ENCODE results near the gene MTG1.
"Not testable (repeated sequence)": the region's sequence is repeated elsewhere in the genome, so short reads cannot be mapped to it uniquely, and the experiment has no call there.

MTG1 gene

DNA sequence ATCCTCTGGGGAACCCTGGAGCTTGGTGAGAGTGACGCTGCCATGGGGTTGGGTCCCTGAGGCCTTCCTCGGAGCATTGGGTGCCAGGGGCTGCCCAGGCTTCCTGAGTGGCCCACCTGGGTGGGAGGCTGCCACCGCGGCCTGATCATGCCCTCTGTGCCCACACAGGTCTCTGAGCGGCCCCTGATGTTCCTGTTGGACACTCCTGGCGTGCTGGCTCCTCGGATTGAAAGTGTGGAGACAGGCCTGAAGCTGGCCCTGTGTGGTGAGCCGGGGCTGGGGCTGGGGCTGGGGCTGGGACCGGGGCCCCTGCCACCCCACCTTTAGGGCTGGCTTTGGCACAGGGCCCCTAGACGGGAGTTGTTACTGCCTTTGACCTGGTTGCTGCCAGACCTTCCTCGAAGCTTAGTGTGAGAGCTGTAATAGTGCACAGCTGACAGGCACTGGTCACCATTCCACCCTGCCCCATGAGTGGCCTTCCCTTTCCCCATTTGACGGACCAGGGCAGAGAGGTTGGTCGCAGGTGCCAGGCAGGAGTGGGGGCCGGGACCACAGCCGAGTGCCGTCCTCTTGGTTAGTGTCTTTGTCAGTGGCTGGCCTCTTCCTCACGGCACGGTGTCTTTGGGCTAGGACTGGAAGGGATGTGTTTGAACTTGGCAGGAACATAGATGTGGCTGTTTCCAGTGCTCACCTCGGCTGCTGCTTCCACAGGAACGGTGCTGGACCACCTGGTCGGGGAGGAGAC lies 8.2 kb downstream of the MTG1 start:
- no peak for DNase-seq

DNA sequence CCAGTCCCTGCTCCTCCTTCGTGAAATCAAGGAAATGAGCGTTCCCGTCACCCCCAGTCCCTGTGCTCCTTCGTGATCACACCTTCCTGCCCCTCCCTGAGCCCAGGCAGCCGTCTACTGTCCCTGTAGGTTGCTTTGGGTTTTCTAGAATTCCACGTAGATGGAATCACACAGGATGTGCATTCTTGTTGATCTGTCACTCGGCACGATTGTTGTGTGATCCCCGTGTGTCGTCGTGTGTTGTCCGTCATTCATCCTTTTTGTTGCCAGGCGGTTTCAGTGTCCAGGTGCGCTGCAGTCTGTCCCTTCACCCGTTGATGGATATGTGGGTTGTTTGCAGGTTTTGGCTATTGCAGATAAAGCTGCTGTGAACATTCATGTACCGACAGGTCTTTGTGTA lies 9.4 kb downstream of the MTG1 start:
- no peak for DNase-seq

DNA sequence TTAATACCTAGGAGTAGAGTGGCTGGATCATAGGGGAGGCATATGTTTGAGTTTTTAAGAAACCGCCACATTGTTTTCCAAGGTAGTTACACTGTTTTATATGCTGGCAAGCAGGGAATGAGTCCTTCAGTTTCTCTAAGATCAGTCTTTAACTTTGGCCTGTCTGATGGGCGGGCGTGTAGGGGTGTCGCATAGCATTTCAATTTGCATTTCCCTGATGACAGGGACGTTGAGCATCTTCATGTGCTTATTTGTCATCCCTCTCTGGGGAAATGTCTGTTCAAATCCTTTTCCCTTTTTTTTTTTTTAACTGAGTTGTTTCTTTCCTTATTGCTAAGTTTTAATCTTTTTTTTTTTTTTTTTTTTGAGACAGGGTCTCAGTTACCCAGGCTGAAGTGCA lies 9.8 kb downstream of the MTG1 start:
- no peak for DNase-seq

DNA sequence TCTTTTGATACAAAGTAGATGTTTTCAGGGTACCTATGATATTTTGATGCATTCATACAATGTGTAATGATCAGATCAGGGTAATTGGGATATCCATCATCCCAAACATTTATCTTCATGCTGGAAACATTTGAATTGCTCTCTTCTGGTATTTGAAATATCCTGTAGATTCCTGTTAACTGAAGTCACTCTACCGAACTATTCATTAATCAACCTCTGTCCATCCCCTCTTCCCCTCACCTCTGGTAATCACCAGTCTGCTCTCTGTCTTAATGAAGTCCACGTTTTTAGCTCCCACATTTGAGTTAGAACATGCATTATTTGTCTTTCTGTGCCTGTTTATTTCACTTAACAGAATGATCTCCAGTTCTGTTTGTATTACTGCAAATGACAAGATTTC lies 11.3 kb downstream of the MTG1 start:
- DNase-seq, result no peak

DNA sequence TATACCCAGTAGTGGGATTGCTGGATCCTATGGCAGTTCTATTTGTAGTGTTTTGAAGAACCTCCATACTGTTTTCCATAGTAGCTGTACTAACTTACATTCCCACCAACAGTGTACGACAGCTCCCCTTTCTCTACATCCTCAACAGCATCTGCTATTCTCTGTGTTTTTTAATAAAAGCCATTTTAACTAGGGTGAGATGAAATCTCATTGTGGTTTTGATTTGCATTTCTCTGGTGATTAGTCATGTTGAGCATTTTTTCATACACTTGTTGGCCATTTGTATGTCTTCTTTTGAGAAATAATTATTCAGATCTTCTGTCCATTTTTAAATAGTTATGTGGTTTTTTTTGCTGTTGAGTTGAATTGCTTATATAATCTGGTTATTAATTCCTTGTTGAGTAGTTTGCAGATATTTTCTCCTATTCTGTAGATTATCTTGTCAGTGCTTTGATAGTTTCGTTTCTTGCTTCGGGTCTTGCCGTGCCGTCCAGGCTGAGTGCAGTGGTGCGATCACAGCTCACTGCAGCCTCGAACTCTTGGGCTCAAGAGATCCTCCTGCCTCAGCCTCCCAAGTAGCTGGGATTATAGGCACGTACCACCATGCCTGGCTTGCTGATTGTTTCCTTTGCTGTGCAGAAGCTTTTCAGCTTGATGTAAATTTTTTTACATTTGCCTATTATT lies 12.0 kb downstream of the MTG1 start:
- DNase-seq, result no peak

DNA sequence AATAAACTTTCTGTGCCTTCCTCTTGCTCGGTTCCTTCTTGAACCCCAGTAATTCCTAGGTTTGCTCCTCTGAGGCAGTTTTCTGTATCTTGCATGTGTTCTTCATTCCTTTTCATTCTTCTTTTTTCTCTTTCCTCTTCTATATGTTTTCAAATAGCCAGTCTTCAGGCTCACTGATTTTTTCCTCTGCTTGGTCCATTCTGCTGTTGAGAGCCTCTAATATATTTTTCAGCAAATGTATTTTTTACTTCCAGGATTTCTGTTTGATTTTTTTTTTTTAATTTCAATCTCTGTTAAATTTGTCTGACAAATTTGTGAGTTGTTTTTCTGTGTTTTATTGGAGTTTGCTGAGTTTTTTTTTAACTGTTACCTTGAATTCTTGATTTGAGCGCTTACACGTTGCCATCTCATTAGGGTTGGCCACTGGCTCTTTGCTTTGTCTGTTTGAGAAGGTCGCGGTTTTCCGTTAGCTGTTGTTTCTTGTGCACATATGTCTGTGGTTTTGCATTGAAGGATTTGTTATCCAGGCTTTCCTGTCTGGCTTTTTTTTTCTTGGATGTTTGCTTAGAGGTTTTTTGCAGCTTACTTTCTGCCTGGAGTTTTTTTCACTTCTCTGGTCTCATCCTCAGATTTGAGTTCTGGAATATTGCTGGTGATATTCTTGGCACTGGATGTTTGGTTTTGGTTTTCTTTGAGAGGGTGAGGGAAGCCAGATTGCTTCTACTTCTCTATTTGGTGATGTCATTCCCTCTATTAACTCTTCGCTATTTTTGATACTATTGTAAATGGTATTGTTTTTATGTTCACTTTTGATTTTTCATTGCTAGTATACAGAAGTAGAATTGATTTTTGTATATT lies 17.8 kb downstream of the MTG1 start:
- no peak for DNase-seq

DNA sequence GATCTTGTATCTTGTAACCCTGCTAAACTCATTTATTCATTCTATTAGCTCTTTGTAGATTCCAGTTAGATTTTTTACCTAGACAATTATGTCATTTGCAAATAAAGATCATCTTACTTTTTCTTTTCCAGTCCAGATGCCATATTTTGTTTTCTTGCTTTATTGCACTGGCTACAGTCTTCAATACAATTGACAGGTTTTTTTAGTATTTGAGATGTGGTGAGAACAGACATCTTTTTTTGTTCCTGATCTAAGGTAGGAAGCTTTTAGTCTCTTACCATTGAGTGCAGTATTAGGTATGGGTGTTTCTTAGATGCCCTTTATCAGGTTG lies 18.4 kb downstream of the MTG1 start:
- no peak for DNase-seq

DNA sequence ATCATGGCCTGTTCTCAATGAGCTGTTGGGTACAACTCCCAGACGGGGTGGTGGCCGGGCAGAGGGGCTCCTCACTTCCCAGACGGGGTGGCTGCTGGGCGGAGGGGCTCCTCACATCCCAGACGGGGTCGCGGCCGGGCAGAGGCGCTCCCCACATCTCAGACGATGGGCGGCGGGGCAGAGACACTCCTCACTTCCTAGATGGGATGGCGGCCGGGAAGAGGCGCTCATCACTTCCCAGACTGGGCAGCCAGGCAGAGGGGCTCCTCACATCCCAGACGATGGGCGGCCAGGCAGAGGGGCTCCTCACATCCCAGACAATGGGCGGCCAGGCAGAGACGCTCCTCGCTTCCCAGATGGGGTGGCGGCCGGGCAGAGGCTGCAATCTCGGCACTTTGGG lies 20.4 kb downstream of the MTG1 start:
- DNase-seq, result not testable (repeated sequence)

DNA sequence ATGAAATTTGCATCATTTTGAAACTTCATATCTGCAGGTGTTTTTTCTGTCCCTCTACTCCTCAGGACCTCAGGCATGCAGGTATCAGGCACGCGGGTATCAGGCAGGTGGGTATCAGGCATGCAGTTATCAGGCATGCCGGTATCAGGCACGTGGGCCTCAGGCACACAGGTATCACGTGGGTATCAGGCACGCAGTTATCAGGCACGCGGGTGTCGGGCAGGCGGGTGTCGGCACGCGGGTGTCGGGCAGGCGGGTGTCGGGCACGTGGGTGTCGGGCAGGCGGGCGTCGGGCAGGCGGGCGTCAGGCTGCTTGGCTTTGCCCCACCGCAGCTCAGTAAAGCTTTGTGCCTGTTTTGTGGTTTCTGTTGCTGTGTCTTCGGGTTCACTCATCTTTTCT lies 21.8 kb downstream of the MTG1 start:
- no peak for DNase-seq

DNA sequence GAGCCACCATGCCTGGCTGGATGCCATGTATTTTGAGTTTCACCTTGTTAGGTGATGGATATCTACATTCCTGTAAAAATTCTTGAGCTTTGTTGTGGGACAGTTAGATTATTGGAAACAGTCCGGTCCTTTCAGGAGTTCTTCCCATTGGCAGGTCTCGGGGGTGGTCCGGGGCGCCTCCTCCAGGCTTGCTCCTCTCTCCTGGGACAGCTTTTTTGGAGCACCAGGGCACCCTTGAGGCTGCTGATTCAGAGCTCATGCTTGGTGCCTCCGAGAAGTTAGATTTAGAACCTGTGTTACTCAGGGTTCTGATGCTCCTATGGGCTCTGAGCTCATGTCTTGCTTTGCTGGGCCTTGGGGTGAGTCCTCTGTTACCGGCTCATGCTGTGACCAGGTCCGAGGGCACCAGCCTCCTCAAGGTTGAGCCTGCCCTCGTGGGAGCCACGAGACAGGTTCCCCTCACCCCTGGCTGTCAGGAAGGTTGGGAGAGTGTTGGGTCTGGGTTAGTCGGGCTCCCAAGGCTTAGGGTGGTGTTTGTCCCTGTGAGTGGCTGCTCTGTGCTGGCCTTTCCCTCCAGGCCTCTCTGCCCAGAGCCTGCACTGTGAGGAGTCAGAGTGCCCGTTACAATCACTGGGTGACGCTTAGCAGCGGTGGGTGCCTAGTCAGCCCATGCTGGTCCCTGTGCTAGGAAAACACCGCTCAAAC lies 24.5 kb downstream of the MTG1 start:
- DNase-seq, result no peak

DNA sequence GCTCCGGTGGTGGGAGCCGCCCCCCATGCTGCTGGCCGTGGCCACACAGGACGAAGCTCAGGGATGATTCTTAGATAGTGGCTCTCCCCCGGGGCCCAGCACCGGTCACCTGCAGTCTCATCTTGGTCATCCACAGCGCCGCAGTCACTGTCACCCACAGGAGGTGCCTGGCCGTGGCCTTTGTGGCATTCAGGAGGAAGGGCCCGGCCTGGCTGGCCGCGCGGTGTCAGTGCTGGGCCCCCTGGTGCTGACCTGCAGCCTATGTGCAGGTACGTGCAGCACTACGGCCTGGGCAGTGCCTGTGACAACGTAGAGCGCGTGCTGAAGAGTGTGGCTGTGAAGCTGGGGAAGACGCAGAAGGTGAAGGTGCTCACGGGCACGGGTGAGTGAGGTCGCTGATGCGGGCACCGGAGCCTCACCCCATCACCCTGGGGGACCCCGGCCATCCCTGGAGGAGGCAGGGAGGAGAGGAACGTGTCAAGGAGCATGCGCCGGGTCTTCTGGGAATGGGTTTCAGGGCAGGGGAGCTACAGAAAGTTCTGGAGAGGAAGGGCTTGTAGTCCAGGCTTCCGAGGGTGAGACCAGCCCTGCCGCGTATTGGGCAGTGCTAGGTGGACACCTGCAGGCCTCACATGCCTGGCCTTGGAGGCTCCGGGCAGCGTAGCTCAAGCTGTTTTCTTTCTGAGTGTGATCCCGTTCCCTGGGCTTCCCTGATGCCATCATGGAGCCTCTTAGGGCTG lies 25.4 kb downstream of the MTG1 start:
- no peak for DNase-seq

DNA sequence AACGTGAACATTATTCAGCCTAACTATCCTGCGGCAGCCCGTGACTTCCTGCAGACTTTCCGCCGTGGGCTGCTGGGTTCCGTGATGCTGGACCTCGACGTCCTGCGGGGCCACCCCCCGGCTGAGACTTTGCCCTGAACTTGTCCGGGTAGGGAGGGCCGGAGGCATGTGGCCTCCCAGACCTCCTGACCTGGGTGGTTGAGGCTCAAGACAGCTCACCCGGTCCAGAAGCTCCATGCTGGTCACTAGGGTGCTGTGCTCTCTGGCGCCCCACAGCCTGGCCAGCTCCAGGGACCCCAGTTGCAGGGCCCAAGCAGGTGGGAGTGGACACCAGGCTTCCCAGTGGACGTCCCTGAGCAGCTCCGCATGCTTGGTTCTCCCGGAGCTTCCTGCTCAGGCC lies 26.1 kb downstream of the MTG1 start:
- no peak for DNase-seq

DNA sequence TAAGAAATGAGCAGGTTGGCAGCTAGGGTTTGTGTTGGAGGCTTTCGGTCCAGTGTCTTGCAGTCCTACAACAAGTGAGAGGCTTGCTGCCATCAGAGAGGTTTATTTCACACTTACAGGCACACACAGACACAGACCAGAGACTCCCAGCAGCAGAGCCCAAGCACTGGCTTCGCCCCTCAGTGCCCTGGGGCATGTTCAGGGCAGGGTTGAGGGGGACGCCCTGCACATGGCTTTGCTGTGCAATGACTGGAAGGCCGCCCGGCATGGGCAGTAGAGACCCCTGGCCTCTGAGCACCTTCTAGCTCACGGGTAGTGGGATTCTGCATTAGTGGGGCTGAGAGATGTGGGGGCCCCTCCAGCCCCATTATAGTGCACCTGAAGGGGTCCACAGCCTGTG lies 26.6 kb downstream of the MTG1 start:
- no peak for DNase-seq

DNA sequence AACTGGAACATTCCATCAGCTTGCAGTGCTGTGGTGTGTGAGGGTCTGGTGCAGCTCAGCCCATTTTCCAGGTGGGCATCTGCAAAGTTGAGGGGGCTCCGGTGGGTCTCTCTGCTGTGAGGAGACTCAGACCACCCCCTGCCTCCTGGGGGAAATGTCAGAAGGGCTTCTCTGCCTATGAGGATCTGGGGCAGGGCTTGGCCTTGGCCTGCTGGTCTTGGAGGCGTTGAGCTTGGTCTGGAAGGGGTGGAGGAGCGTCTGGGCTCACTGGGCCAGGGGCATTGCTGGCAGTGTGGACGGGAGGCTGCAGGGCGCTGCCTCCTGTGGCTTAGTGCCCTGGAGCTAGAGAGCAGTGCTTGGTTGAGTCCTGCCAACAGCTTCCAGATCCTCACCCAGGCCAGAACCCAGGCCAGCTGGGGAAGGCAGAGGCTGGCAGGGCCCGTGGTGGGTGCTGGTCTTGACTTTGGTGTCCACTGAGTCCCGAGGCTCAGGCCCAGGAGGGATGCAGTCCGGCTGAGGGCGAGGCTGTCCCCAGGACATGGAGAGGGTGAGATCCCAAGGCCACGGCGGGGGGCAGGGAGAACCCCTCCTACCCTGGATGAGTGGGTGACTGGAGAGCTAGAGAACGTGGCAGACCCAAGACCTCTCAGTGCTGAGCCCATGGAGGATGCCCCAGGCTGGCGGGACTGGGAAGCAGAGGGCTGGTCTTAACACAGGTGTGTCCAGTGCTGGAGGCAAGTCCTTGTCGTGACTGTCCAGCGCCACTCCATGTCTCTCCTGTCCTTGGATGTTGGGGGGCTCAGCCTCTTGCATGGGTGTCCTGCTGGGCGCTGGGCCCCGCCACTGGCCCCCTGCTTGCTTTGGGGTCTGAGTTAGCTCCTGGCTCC lies 27.6 kb downstream of the MTG1 start:
- DNase-seq, result no peak

DNA sequence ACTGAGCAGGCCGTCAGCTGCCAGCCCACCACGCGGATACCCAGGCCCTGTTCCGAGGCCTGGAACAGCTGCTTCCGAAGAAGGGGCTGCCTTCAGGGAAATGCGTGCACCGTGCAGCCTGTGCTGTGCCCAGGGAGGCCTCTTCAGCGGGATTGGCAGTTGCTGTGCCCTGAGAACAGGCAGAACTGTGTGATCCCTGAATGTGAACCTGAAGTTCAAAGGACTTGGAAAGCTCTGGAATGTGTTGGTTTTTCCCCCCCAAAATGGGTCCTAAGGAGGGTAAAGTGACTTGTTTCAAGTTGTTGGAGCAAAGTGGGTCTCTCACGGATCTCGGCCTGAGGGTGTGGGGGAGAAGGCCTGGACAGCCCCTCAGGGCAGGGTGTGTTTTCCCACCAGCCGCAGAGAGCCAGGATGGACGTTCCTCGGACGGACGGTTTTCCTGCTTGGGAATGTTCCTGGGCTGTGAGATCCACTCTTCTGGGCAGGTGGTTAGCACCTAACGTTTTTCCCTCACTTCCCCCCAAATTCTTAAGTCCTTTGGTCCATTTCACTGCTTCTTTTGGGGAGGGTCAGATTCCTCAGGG lies 28.4 kb downstream of the MTG1 start:
- no peak for DNase-seq

DNA sequence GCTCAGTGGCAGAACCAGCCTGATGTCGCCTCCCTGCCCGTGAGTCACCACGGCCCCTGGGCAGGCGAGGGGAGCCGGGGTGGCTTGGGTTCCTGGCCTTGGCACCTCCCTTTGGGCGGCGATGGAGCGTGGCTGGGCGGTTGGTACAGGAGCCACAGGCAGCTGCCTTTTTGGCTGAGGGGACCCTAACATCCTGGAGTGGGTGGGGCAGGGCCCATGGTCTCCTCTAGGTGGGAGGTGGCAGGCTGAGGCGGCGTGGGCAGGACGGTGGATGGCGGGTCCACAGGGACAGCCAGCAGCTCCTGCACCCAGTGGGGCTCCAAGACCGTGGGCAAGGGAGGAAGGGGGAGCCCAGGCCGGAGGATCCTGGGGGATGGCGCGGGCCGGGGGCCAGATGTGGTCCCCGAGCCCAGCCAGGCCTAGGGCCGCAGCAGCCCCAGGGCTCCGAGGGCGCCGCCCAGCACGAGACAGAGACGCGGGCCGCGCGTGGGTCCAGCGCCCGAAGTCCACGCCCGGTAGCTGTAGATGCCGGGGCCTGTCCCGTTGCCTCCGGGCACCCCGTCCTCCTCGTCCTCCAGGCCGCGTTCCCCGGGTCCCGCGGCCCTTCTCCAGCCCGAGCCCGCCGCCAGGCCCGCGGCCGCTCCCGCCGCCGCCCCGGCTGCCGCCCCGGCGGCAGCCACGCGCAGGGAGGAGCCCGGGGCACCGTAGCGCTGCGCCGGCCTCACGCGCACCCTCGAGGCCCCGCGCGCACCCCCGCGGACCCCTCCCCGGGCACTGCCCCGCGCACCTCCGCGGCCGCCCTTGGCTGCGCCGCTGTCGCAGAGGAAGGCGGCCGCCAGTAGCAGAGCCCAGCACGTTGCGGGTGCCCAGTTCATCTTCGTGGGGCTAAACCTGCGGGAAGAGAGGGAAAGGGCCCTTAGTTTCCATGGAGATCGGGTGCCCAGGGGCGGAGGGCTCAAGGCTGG lies 29.1 kb downstream of the MTG1 start:
- no peak for DNase-seq

DNA sequence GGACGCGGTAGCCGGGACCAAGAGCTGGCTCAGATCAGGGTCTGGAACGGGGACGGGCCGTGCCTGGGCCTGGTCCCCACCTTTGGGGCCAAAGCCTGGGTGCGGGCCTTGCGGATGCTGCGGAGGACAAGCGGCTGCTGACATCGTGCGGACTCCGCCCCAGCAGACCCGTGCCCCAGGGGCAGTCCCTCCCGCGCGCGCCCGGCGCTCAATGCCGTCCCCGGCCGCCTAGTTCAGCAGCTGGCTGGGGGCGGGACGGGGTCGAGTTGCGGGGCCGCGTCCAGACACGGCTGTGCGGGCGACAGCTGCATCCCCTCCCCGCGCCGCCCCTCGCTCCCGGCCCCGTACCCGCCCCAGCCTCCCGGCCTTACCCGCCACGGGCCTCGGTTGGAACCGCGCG lies 30.1 kb downstream of the MTG1 start:
- DNase-seq, result not testable (repeated sequence)

DNA sequence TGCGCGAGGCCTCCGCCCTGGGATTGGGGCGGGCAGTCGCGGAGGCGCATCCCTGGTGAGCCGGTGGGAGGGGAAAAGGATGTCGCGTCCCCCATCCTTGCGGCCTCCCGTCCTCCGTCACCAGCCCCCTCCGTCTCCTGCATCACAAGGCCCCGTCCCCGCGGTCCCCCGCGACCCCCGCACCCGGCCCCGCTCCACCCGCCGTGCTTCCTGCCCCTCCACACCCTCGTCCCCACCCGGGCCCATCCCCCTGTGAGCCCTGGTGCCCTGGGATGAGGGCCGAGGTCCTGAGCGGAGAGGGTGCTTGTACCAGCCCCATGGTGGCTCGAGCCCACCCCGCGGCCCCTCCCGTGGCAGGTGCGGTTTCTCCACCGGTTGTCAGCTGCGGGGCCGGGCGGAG lies 30.6 kb downstream of the MTG1 start, which contains the start of gene SPRN:
Gene SPRN (minus strand): TSS at position 25 of the 400 bp plus-strand sequence. CDS start 944 bp downstream, outside the sequence.
- not testable (repeated sequence) for DNase-seq

DNA sequence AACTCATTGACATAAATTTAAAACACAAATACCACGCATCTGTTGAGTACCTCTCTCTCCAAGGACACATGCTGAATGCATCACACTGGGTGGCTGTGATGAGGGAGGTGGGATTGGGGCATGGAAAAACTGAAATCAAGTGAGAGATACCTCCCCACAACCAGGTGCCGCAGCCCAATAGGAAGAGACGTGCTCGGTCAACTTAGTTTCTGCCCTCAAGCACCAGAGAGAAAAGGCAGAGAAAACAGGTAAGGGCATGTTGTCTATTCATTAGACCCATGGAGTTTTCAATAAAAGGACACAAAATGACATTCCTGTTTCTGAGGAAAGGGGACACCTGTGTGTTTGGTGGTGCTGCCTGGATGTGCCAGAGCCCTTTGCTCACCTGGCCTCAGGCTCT lies 35.6 kb downstream of the MTG1 start:
- DNase-seq, result not testable (repeated sequence)

Data from activated CD4-positive, CD25-positive, alpha-beta regulatory T cell treated with anti-CD3 and anti-CD28 coated beads, Interleukin-2, amount 50 U/mL, for 72 hours (primary cell).